HG02970 (cell line): ENCODE data around the gene GABRR3.
A peak's percentile ranks its signal among the peaks of the same experiment; 100 is the strongest.

Experiments
- ATAC-seq: cut with Tn5 transposase; IDR thresholded peaks from one replicate; pipeline ENCODE4 v1.9.1; 2021; ENCODE audit warnings: mild to moderate bottlenecking, moderate library complexity, moderate number of reproducible peaks; ENCODE audit not compliant: unreplicated experiment, low FRiP score

Gene GABRR3

GRCh38 chr3:98035208-98035607, at the start of gene GABRR3:
Gene GABRR3, minus strand, starts transcription at chr3:98035315. Its CDS starts 328 bp downstream, at chr3:98034987.
- ATAC-seq = no peak

- no peak for ATAC-seq
Measured at GRCh38 chr3:98073486-98073885, 38.4 kb upstream of the GABRR3 start.

- no peak for ATAC-seq
Measured at GRCh38 chr3:98070840-98071239, 35.7 kb upstream of the GABRR3 start.

GRCh38 chr3:98068824-98069223, 33.7 kb upstream of the GABRR3 start:
- no peak for ATAC-seq

- ATAC-seq = no peak
Measured at GRCh38 chr3:98058244-98058960, 23.3 kb upstream of the GABRR3 start.

- no peak for ATAC-seq
Measured at GRCh38 chr3:98057631-98058030, 22.5 kb upstream of the GABRR3 start.

- no peak for ATAC-seq
Measured at GRCh38 chr3:98056035-98056434, 20.9 kb upstream of the GABRR3 start.

GRCh38 chr3:98049271-98049670, 14.2 kb upstream of the GABRR3 start:
- ATAC-seq = no peak

- ATAC-seq = no peak
Measured at GRCh38 chr3:98048586-98048985, 13.5 kb upstream of the GABRR3 start.

GRCh38 chr3:98041350-98041749, 6.2 kb upstream of the GABRR3 start:
- ATAC-seq = no peak

GRCh38 chr3:98039322-98040024, 4.4 kb upstream of the GABRR3 start:
- peak; percentile 96 for ATAC-seq

- ATAC-seq = no peak
Measured at GRCh38 chr3:98038876-98039275, 3.8 kb upstream of the GABRR3 start.

- no peak for ATAC-seq
Measured at GRCh38 chr3:98038286-98038685, 3.2 kb upstream of the GABRR3 start.

- no peak for ATAC-seq
Measured at GRCh38 chr3:98034486-98034885, 629 bp downstream of the GABRR3 start.

GRCh38 chr3:98034036-98034435, 1.1 kb downstream of the GABRR3 start:
- ATAC-seq = no peak

- no peak for ATAC-seq
Measured at GRCh38 chr3:98032904-98033303, 2.2 kb downstream of the GABRR3 start.

GRCh38 chr3:98032265-98032664, 2.9 kb downstream of the GABRR3 start:
- ATAC-seq = no peak

GRCh38 chr3:98029083-98029482, 6.0 kb downstream of the GABRR3 start:
- ATAC-seq = no peak

GRCh38 chr3:98027085-98027446, 8.0 kb downstream of the GABRR3 start:
- ATAC-seq = no peak

- no peak for ATAC-seq
Measured at GRCh38 chr3:98026425-98027084, 8.6 kb downstream of the GABRR3 start.

GRCh38 chr3:98025392-98025945, 9.6 kb downstream of the GABRR3 start:
- ATAC-seq = no peak
